Measurements from ENCODE around the gene DNAJA2.

GRCh38 chr16:46996952-46997458 lies 23.5 kb upstream of the DNAJA2 start:
- no peak for TF ChIP-seq CTCF (conservative IDR thresholded peaks at IDR 0.05; ENCODE audit: low read length)
- no peak for TF ChIP-seq EZH2phosphoT487 (IDR thresholded peaks at IDR 0.05; ENCODE audit: borderline replicate concordance, low read depth, low read length)
